ENCODE results near the gene TMPRSS4.

DNA sequence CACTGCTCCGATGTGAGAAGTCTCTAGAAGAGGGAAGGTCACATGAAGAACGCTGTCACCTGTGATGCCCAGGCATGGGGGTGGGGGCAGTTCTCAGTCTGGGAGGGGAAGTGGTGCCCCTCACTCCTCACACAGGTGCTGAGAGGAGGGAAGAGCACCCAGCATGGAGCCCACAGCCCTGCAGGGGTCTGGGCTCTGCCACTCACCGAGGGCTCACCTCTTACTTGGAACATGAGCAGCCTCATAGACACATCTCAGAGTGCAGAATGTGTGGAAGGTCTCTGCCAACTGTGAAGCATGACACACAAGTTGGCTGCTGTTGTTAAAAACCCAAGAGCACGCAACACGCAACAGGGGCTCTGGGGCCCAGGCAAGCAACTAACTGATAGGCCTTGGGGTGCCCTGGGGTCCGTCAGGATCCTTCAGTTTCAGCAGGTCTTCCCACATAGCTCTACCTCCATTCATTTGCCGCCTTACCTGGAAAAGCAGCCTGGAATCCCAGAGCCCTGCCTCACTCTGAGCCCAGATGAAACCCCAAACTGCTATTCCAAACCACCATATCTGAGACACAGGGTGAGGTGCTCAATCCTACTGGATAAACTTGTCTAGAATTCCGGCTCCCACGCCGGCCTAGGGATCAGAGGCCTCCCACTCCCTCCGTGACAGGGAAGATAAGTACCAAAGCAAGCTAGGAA lies 17.5 kb upstream of the TMPRSS4 start:
- TF ChIP-seq POLR2AphosphoS5 (IDR thresholded peaks at IDR 0.05; ENCODE audit: low read depth, low read length) = no peak
- no peak for TF ChIP-seq SIN3A (IDR thresholded peaks at IDR 0.05; ENCODE audit: borderline replicate concordance, insufficient read depth, low read depth, low read length)
- TF ChIP-seq, protein P1, sequence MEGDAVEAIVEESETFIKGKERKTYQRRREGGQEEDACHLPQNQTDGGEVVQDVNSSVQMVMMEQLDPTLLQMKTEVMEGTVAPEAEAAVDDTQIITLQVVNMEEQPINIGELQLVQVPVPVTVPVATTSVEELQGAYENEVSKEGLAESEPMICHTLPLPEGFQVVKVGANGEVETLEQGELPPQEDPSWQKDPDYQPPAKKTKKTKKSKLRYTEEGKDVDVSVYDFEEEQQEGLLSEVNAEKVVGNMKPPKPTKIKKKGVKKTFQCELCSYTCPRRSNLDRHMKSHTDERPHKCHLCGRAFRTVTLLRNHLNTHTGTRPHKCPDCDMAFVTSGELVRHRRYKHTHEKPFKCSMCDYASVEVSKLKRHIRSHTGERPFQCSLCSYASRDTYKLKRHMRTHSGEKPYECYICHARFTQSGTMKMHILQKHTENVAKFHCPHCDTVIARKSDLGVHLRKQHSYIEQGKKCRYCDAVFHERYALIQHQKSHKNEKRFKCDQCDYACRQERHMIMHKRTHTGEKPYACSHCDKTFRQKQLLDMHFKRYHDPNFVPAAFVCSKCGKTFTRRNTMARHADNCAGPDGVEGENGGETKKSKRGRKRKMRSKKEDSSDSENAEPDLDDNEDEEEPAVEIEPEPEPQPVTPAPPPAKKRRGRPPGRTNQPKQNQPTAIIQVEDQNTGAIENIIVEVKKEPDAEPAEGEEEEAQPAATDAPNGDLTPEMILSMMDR (IDR thresholded peaks at IDR 0.05) = no peak
- TF ChIP-seq REST (IDR thresholded peaks at IDR 0.05; ENCODE audit: insufficient read depth in 1 of 2, low read depth in 2 of 2, low read length in 1 of 2) = no peak
- no peak for TF ChIP-seq TCF7L2 (IDR thresholded peaks at IDR 0.05; ENCODE audit: low read depth, low read length)

Measured in Panc1 (cell line).